KOPT-K1 (cell line): ENCODE measurements around the gene EPS15.
"Not testable (repeated sequence)": the region's sequence is repeated elsewhere in the genome, so short reads cannot be mapped to it uniquely, and the experiment has no call there.

Experiments used
- H3K27ac ChIP-seq: fragments of 200-600 bp; sonication (generic); 2 replicates; pipeline ENCODE4 v1.5.1; 2016; ENCODE audit warnings: antibody characterized with exemption, mild to moderate bottlenecking, low read depth, low read length; ENCODE audit not compliant: poor library complexity, severe bottlenecking
- H3K36me3 ChIP-seq: fragments of 200-600 bp; sonication (generic); 2 replicates; pipeline ENCODE4 v1.5.1; 2017; ENCODE audit warnings: antibody characterized with exemption, mild to moderate bottlenecking, low read length, moderate library complexity; ENCODE audit not compliant: insufficient read depth
- H3K9me3 ChIP-seq: fragments of 200-600 bp; sonication (generic); 2 replicates; pipeline ENCODE4 v1.5.1; 2017; ENCODE audit warnings: antibody characterized with exemption, low read length, mild to moderate bottlenecking; ENCODE audit not compliant: insufficient read depth, poor library complexity, severe bottlenecking

EPS15 gene

GRCh38 chr1:51512120-51512519 is 6.9 kb downstream of the EPS15 start:
- H3K27ac ChIP-seq, result no peak overlapping the region
- H3K36me3 ChIP-seq, result no peaks in the 10 kb centered on the region
- no peaks in the 10 kb centered on the region for H3K9me3 ChIP-seq

GRCh38 chr1:51509773-51510172 is 9.3 kb downstream of the EPS15 start:
- H3K36me3 ChIP-seq, result no peaks in the 10 kb centered on the region
- no peaks in the 10 kb centered on the region for H3K9me3 ChIP-seq
- H3K27ac ChIP-seq, result no peak overlapping the region

DNA sequence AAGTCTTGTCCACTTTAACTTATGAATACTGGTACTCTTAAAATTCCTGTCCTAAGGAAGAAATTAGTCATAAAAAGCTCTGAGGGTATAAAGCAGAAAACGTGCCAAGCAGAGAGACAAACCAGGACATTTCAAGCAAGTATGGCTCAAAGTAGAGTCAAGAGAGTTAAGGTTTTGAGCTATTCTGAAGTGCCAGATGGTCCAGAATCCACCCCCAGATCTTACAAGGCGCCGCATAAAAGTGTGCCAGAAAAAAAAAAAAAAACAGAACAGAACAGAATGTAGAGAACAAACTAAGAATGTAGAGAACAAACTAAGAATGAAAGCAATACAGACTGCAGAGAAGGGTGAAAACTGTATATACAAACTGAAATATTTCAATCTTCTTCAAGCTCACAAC is 12.5 kb downstream of the EPS15 start:
- Histone ChIP-seq H3K27ac (no peak overlapping the region), H3K9me3 (peaks cover 6% of the 10 kb centered on the region), H3K36me3 (peaks cover 8% of the 10 kb centered on the region; the same call in 1 of the 2 replicates)

GRCh38 chr1:51504806-51505525 is 14.1 kb downstream of the EPS15 start:
- H3K9me3 ChIP-seq, result peaks cover 6% of the 10 kb centered on the region
- peaks cover 15% of the 10 kb centered on the region; the same call in 1 of the 2 replicates for H3K36me3 ChIP-seq
- H3K27ac ChIP-seq, result no peak overlapping the region

DNA sequence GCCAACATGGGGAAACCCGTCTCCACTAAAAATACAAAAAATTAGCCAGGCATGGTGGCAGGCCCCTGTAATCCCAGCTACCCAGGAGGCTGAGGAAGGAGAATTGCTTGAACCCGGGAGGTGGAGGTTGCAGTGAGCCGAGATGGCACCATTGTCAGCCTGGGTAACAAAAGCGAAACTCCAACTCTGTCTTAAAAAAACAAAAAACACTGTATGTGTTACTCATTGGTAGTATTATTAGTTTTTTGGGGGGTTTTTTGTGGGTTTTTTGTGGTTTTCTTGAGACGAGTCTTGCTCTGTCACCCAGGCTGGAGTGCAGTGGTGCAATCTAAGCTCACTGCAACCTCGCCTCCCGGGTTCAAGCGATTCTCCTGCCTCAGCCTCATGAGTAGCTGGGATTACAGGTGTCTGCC is 17.8 kb downstream of the EPS15 start:
- H3K36me3 ChIP-seq, result peaks cover 17% of the 10 kb centered on the region; the same call in 1 of the 2 replicates
- not testable (repeated sequence) for H3K27ac ChIP-seq

GRCh38 chr1:51499694-51500093 is 19.4 kb downstream of the EPS15 start:
- H3K36me3 ChIP-seq, result peaks cover 17% of the 10 kb centered on the region; the same call in 1 of the 2 replicates
- peaks cover 6% of the 10 kb centered on the region for H3K9me3 ChIP-seq
- H3K27ac ChIP-seq, result no peak overlapping the region

More for the DNA sequence above, 17.8 kb downstream of the EPS15 start:
- not testable (repeated sequence) for H3K9me3 ChIP-seq

- Histone ChIP-seq H3K9me3 (peaks cover 6% of the 10 kb centered on the region), H3K36me3 (peaks cover 17% of the 10 kb centered on the region; the same call in 1 of the 2 replicates), H3K27ac (no peak overlapping the region)
Measured at GRCh38 chr1:51498924-51499323, 20.1 kb downstream of the EPS15 start.

- no peaks in the 10 kb centered on the region for H3K9me3 ChIP-seq
- H3K27ac ChIP-seq, result no peak overlapping the region
- H3K36me3 ChIP-seq, result peaks cover 9% of the 10 kb centered on the region; the same call in 1 of the 2 replicates
Measured at GRCh38 chr1:51497340-51497739, 21.7 kb downstream of the EPS15 start.

GRCh38 chr1:51494138-51494830 is 24.8 kb downstream of the EPS15 start:
- Histone ChIP-seq H3K9me3 (no peaks in the 10 kb centered on the region), H3K27ac (no peak overlapping the region), H3K36me3 (no peaks in the 10 kb centered on the region)

GRCh38 chr1:51491166-51491981 is 27.7 kb downstream of the EPS15 start:
- H3K36me3 ChIP-seq, result no peaks in the 10 kb centered on the region
- no peak overlapping the region for H3K27ac ChIP-seq
- no peaks in the 10 kb centered on the region for H3K9me3 ChIP-seq

DNA sequence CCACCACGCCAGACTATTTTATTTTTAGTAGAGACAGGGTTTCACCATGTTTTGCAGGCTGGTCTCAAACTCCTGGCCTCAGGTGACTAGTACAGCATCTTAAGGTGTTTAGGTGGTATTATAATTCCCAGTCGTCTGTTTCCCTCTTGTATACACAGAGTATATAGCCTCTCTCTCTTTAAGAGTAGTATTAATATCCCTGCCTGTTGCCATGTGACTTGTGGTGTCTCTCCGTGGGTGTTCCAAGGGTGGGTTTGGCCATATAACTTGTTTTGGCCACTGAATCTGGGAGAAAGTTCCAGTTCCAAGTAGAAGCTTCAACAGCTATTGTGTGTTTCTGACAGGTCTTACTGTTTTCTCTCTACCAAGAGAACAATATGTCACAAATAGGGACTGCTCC is 29.6 kb downstream of the EPS15 start:
- no peaks in the 10 kb centered on the region for H3K36me3 ChIP-seq
- H3K9me3 ChIP-seq, result no peaks in the 10 kb centered on the region
- no peak overlapping the region for H3K27ac ChIP-seq

GRCh38 chr1:51488372-51489050 is 30.6 kb downstream of the EPS15 start:
- no peaks in the 10 kb centered on the region for H3K9me3 ChIP-seq
- H3K27ac ChIP-seq, result no peak overlapping the region
- H3K36me3 ChIP-seq, result no peaks in the 10 kb centered on the region

DNA sequence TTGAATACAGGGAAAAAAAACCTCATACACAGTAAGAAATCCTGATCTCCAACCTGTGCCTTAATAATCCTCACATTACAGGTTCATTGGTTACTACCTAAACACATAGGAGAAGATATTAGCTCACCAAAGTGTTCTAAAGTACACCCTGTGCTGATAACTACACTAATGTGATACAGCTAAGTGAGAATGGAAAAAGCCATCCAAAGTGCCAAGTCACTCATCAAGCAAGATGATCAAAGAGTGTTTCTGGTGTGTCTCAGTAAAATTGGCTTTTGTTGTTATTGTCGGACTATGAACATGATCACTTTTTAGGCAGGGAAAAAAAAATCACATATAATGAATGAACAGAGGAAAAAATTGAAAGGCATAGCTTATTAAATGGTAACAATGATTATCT is 31.4 kb downstream of the EPS15 start:
- Histone ChIP-seq H3K9me3 (no peaks in the 10 kb centered on the region), H3K27ac (no peak overlapping the region), H3K36me3 (no peaks in the 10 kb centered on the region)

GRCh38 chr1:51484591-51484990 is 34.5 kb downstream of the EPS15 start:
- Histone ChIP-seq H3K27ac (no peak overlapping the region), H3K9me3 (peaks cover 3% of the 10 kb centered on the region), H3K36me3 (peaks cover 9% of the 10 kb centered on the region; the same call in 1 of the 2 replicates)
